ENCODE data around the gene PHOX2B. TPM values are rescaled to one million over a fixed set of nuclear protein-coding genes. Genes with fewer than 3 reads are reported as not detected.

Gene PHOX2B
- not detected for total RNA-seq

GRCh38 chr4:41748571-41749475, at the start of gene PHOX2B:
TSS of gene PHOX2B (minus strand) at chr4:41748725. CDS start at chr4:41748610, 115 bp downstream.
- Mint-ChIP-seq H3K27me3 (peaks cover 87% of the 10 kb centered on the region), H3K36me3 (ENCODE audit: low read depth) (peaks cover 11% of the 10 kb centered on the region), H3K27ac (no peak within 1 kb of the TSS), H3K9me3 (peaks cover 5% of the 10 kb centered on the region), H3K4me3 (no peak within 1 kb of the TSS), H3K4me1 (no peaks in the 10 kb centered on the region)
- DNase-seq = no peak
- POLR2A ChIA-PET = no interaction called here
- CTCF ChIA-PET = interaction anchor here (0.8 kb wide), 1 partner anchor 135 kb away, joined by 3 read pairs; no protein-coding TSS in a partner anchor

GRCh38 chr4:41797260-41797659, 48.7 kb upstream of the PHOX2B start:
- Mint-ChIP-seq H3K9me3 (no peaks in the 10 kb centered on the region), H3K27me3 (peaks cover 3% of the 10 kb centered on the region), H3K4me1 (no peaks in the 10 kb centered on the region), H3K36me3 (ENCODE audit: low read depth) (no peaks in the 10 kb centered on the region), H3K4me3 (no peak overlapping the region), H3K27ac (no peak overlapping the region)
- ChIA-PET POLR2A (no interaction called here), CTCF (no interaction called here)
- DNase-seq = no peak

- Mint-ChIP-seq H3K27ac (no peak overlapping the region), H3K9me3 (no peaks in the 10 kb centered on the region), H3K27me3 (peaks cover 3% of the 10 kb centered on the region), H3K4me1 (no peaks in the 10 kb centered on the region), H3K4me3 (no peak overlapping the region), H3K36me3 (ENCODE audit: low read depth) (no peaks in the 10 kb centered on the region)
- POLR2A ChIA-PET = no interaction called here
- CTCF ChIA-PET = no interaction called here
- DNase-seq = no peak
Measured at GRCh38 chr4:41796545-41797210, 48.2 kb upstream of the PHOX2B start.

GRCh38 chr4:41795796-41796385, 47.4 kb upstream of the PHOX2B start:
- H3K9me3 Mint-ChIP-seq = no peaks in the 10 kb centered on the region
- H3K36me3 Mint-ChIP-seq (ENCODE audit: low read depth) = no peaks in the 10 kb centered on the region
- no peaks in the 10 kb centered on the region for H3K4me1 Mint-ChIP-seq
- ChIA-PET CTCF (no interaction called here), POLR2A (no interaction called here)
- peaks cover 3% of the 10 kb centered on the region for H3K27me3 Mint-ChIP-seq
- no peak overlapping the region for H3K4me3 Mint-ChIP-seq
- DNase-seq = no peak
- H3K27ac Mint-ChIP-seq = no peak overlapping the region

GRCh38 chr4:41792166-41792565, 43.6 kb upstream of the PHOX2B start:
- no peaks in the 10 kb centered on the region for H3K4me1 Mint-ChIP-seq
- no peaks in the 10 kb centered on the region for H3K27me3 Mint-ChIP-seq
- no peak for DNase-seq
- no peaks in the 10 kb centered on the region for H3K9me3 Mint-ChIP-seq
- no peak overlapping the region for H3K4me3 Mint-ChIP-seq
- CTCF ChIA-PET = no interaction called here
- no peaks in the 10 kb centered on the region for H3K36me3 Mint-ChIP-seq (ENCODE audit: low read depth)
- POLR2A ChIA-PET = no interaction called here
- no peak overlapping the region for H3K27ac Mint-ChIP-seq

- no peak overlapping the region for H3K4me3 Mint-ChIP-seq
- DNase-seq = no peak
- no peaks in the 10 kb centered on the region for H3K9me3 Mint-ChIP-seq
- H3K4me1 Mint-ChIP-seq = no peaks in the 10 kb centered on the region
- H3K27me3 Mint-ChIP-seq = no peaks in the 10 kb centered on the region
- ChIA-PET CTCF (no interaction called here), POLR2A (no interaction called here)
- no peaks in the 10 kb centered on the region for H3K36me3 Mint-ChIP-seq (ENCODE audit: low read depth)
- no peak overlapping the region for H3K27ac Mint-ChIP-seq
Measured at GRCh38 chr4:41791557-41791956, 43.0 kb upstream of the PHOX2B start.

GRCh38 chr4:41787931-41788330, 39.4 kb upstream of the PHOX2B start:
- DNase-seq = no peak
- no peaks in the 10 kb centered on the region for H3K9me3 Mint-ChIP-seq
- no peaks in the 10 kb centered on the region for H3K4me1 Mint-ChIP-seq
- POLR2A ChIA-PET = no interaction called here
- H3K27me3 Mint-ChIP-seq = no peaks in the 10 kb centered on the region
- no peak overlapping the region for H3K27ac Mint-ChIP-seq
- no peaks in the 10 kb centered on the region for H3K36me3 Mint-ChIP-seq (ENCODE audit: low read depth)
- CTCF ChIA-PET = no interaction called here
- no peak overlapping the region for H3K4me3 Mint-ChIP-seq

- CTCF ChIA-PET = no interaction called here
- Mint-ChIP-seq H3K4me1 (no peaks in the 10 kb centered on the region), H3K9me3 (no peaks in the 10 kb centered on the region)
Measured at GRCh38 chr4:41785665-41786064, 37.1 kb upstream of the PHOX2B start.

GRCh38 chr4:41784191-41784979, 35.9 kb upstream of the PHOX2B start:
- DNase-seq = no peak
- no peak overlapping the region for H3K27ac Mint-ChIP-seq
- no peaks in the 10 kb centered on the region for H3K27me3 Mint-ChIP-seq
- H3K4me1 Mint-ChIP-seq = no peaks in the 10 kb centered on the region
- H3K4me3 Mint-ChIP-seq = no peak overlapping the region
- H3K9me3 Mint-ChIP-seq = no peaks in the 10 kb centered on the region
- CTCF ChIA-PET = no interaction called here
- H3K36me3 Mint-ChIP-seq (ENCODE audit: low read depth) = no peaks in the 10 kb centered on the region
- POLR2A ChIA-PET = no interaction called here

More at GRCh38 chr4:41785665-41786064, 37.1 kb upstream of the PHOX2B start:
- Mint-ChIP-seq H3K27me3 (no peaks in the 10 kb centered on the region), H3K27ac (no peak overlapping the region), H3K4me3 (no peak overlapping the region), H3K36me3 (ENCODE audit: low read depth) (no peaks in the 10 kb centered on the region)
- POLR2A ChIA-PET = no interaction called here
- no peak for DNase-seq

GRCh38 chr4:41776466-41776865, 27.9 kb upstream of the PHOX2B start:
- Mint-ChIP-seq H3K9me3 (no peaks in the 10 kb centered on the region), H3K4me1 (no peaks in the 10 kb centered on the region), H3K27ac (no peak overlapping the region), H3K36me3 (ENCODE audit: low read depth) (no peaks in the 10 kb centered on the region), H3K4me3 (no peak overlapping the region), H3K27me3 (peaks cover 5% of the 10 kb centered on the region)
- no peak for DNase-seq
- CTCF ChIA-PET = no interaction called here
- POLR2A ChIA-PET = no interaction called here

GRCh38 chr4:41763729-41764128, 15.2 kb upstream of the PHOX2B start:
- DNase-seq = no peak
- no peaks in the 10 kb centered on the region for H3K4me1 Mint-ChIP-seq
- no peaks in the 10 kb centered on the region for H3K9me3 Mint-ChIP-seq
- POLR2A ChIA-PET = no interaction called here
- H3K27me3 Mint-ChIP-seq = peaks cover 10% of the 10 kb centered on the region
- H3K4me3 Mint-ChIP-seq = no peak overlapping the region
- H3K27ac Mint-ChIP-seq = no peak overlapping the region
- CTCF ChIA-PET = no interaction called here
- no peaks in the 10 kb centered on the region for H3K36me3 Mint-ChIP-seq (ENCODE audit: low read depth)

GRCh38 chr4:41758884-41759283, 10.4 kb upstream of the PHOX2B start:
- CTCF ChIA-PET = no interaction called here
- POLR2A ChIA-PET = no interaction called here
- Mint-ChIP-seq H3K27me3 (peaks cover 20% of the 10 kb centered on the region), H3K36me3 (ENCODE audit: low read depth) (no peaks in the 10 kb centered on the region), H3K27ac (no peak overlapping the region), H3K4me1 (peaks cover 4% of the 10 kb centered on the region), H3K4me3 (no peak overlapping the region), H3K9me3 (no peaks in the 10 kb centered on the region)
- DNase-seq = no peak

GRCh38 chr4:41757521-41758156, 9.1 kb upstream of the PHOX2B start:
- DNase-seq = no peak
- ChIA-PET CTCF (no interaction called here), POLR2A (no interaction called here)
- Mint-ChIP-seq H3K4me3 (no peak overlapping the region), H3K27me3 (peaks cover 28% of the 10 kb centered on the region), H3K4me1 (peaks cover 4% of the 10 kb centered on the region), H3K27ac (no peak overlapping the region), H3K36me3 (ENCODE audit: low read depth) (no peaks in the 10 kb centered on the region), H3K9me3 (no peaks in the 10 kb centered on the region)
